HUES6 (cell line): ENCODE data around the gene ASB18.
"Not testable (repeated sequence)": the region's sequence is repeated elsewhere in the genome, so short reads cannot be mapped to it uniquely, and the experiment has no call there.

Source experiments
- H3K27ac ChIP-seq: 2 replicates; pipeline ENCODE4 v1.7.0; 2013; ENCODE audit warnings: low read depth, mild to moderate bottlenecking, low read length, inconsistent platforms
- H3K27me3 ChIP-seq: 2 replicates; pipeline ENCODE4 v1.6.1; 2013; ENCODE audit warnings: low read length; ENCODE audit not compliant: control insufficient read depth, insufficient read depth
- H3K36me3 ChIP-seq: 2 replicates; pipeline ENCODE4 v1.6.1; 2013; ENCODE audit warnings: low read length; ENCODE audit not compliant: control insufficient read depth, insufficient read depth
- H3K4me1 ChIP-seq: 2 replicates; pipeline ENCODE4 v1.6.1; 2013; ENCODE audit warnings: low read length; ENCODE audit not compliant: control insufficient read depth, insufficient read depth
- H3K4me3 ChIP-seq: 2 replicates; pipeline ENCODE4 v1.5.1; 2013; ENCODE audit warnings: low read depth, low read length
- H3K9ac ChIP-seq: one replicate; pipeline ENCODE4 v1.6.1; 2013; ENCODE audit warnings: mild to moderate bottlenecking, low read length
- H3K9me3 ChIP-seq: 2 replicates; pipeline ENCODE4 v1.6.1; 2013; ENCODE audit warnings: low read depth, low read length; ENCODE audit not compliant: control insufficient read depth, insufficient read depth

The ASB18 gene

GRCh38 chr2:236298924-236299475 is 34.8 kb upstream of the ASB18 start:
- no peaks in the 10 kb centered on the region for H3K27me3 ChIP-seq
- no peak overlapping the region for H3K4me3 ChIP-seq
- H3K27ac ChIP-seq, result no peak overlapping the region
- H3K9me3 ChIP-seq, result no peaks in the 10 kb centered on the region
- H3K4me1 ChIP-seq, result no peaks in the 10 kb centered on the region
- no peak overlapping the region for H3K9ac ChIP-seq
- H3K36me3 ChIP-seq, result no peaks in the 10 kb centered on the region

GRCh38 chr2:236295481-236295880 is 31.3 kb upstream of the ASB18 start:
- no peaks in the 10 kb centered on the region for H3K9me3 ChIP-seq
- no peaks in the 10 kb centered on the region for H3K4me1 ChIP-seq
- H3K4me3 ChIP-seq, result no peak overlapping the region
- H3K36me3 ChIP-seq, result no peaks in the 10 kb centered on the region
- H3K27me3 ChIP-seq, result peaks cover 3% of the 10 kb centered on the region; the same call in 1 of the 2 replicates
- no peak overlapping the region for H3K27ac ChIP-seq
- no peak overlapping the region for H3K9ac ChIP-seq

GRCh38 chr2:236294647-236295046 is 30.4 kb upstream of the ASB18 start:
- Histone ChIP-seq H3K4me3 (no peak overlapping the region), H3K9me3 (no peaks in the 10 kb centered on the region), H3K4me1 (no peaks in the 10 kb centered on the region), H3K9ac (no peak overlapping the region), H3K36me3 (no peaks in the 10 kb centered on the region), H3K27ac (no peak overlapping the region), H3K27me3 (peaks cover 3% of the 10 kb centered on the region; the same call in 1 of the 2 replicates)

- Histone ChIP-seq H3K4me3 (no peak overlapping the region), H3K36me3 (no peaks in the 10 kb centered on the region), H3K27ac (no peak overlapping the region), H3K9me3 (no peaks in the 10 kb centered on the region), H3K27me3 (peaks cover 3% of the 10 kb centered on the region; the same call in 1 of the 2 replicates), H3K9ac (no peak overlapping the region), H3K4me1 (no peaks in the 10 kb centered on the region)
Measured at GRCh38 chr2:236293241-236293810, 29.1 kb upstream of the ASB18 start.

- no peak overlapping the region for H3K27ac ChIP-seq
- H3K4me3 ChIP-seq, result no peak overlapping the region
- no peak overlapping the region for H3K9ac ChIP-seq
- peaks cover 3% of the 10 kb centered on the region; the same call in 1 of the 2 replicates for H3K27me3 ChIP-seq
- no peaks in the 10 kb centered on the region; the same call in 1 of the 2 replicates for H3K4me1 ChIP-seq
- no peaks in the 10 kb centered on the region for H3K36me3 ChIP-seq
- no peaks in the 10 kb centered on the region for H3K9me3 ChIP-seq
Measured at GRCh38 chr2:236291911-236292310, 27.7 kb upstream of the ASB18 start.

- no peak overlapping the region for H3K4me3 ChIP-seq
- no peaks in the 10 kb centered on the region for H3K9me3 ChIP-seq
- H3K27me3 ChIP-seq, result peaks cover 3% of the 10 kb centered on the region; the same call in 1 of the 2 replicates
- no peaks in the 10 kb centered on the region; the same call in 1 of the 2 replicates for H3K4me1 ChIP-seq
- H3K27ac ChIP-seq, result no peak overlapping the region
- H3K9ac ChIP-seq, result no peak overlapping the region
- no peaks in the 10 kb centered on the region for H3K36me3 ChIP-seq
Measured at GRCh38 chr2:236291476-236291875, 27.3 kb upstream of the ASB18 start.

- Histone ChIP-seq H3K4me1 (no peaks in the 10 kb centered on the region; the same call in 1 of the 2 replicates), H3K9ac (no peak overlapping the region), H3K4me3 (no peak overlapping the region), H3K9me3 (no peaks in the 10 kb centered on the region), H3K27ac (no peak overlapping the region), H3K36me3 (no peaks in the 10 kb centered on the region), H3K27me3 (peaks cover 3% of the 10 kb centered on the region; the same call in 1 of the 2 replicates)
Measured at GRCh38 chr2:236290742-236291425, 26.7 kb upstream of the ASB18 start.

- H3K4me3 ChIP-seq, result no peak overlapping the region
- H3K36me3 ChIP-seq, result no peaks in the 10 kb centered on the region
- no peak overlapping the region for H3K9ac ChIP-seq
- H3K9me3 ChIP-seq, result no peaks in the 10 kb centered on the region
- H3K27me3 ChIP-seq, result peaks cover 3% of the 10 kb centered on the region; the same call in 1 of the 2 replicates
- no peaks in the 10 kb centered on the region; the same call in 1 of the 2 replicates for H3K4me1 ChIP-seq
- no peak overlapping the region for H3K27ac ChIP-seq
Measured at GRCh38 chr2:236289766-236290462, 25.7 kb upstream of the ASB18 start.

- H3K4me3 ChIP-seq, H3K36me3 ChIP-seq, H3K27ac ChIP-seq, H3K9ac ChIP-seq, H3K4me1 ChIP-seq, H3K27me3 ChIP-seq, H3K9me3 ChIP-seq: not testable (repeated sequence)
Measured at GRCh38 chr2:236288373-236288772, 24.2 kb upstream of the ASB18 start.

- no peaks in the 10 kb centered on the region; the same call in 1 of the 2 replicates for H3K4me1 ChIP-seq
- H3K27me3 ChIP-seq, result peaks cover 3% of the 10 kb centered on the region; the same call in 1 of the 2 replicates
- H3K4me3 ChIP-seq, result no peak overlapping the region
- H3K9me3 ChIP-seq, result peaks cover 7% of the 10 kb centered on the region
- no peak overlapping the region for H3K27ac ChIP-seq
- H3K9ac ChIP-seq, result no peak overlapping the region
- H3K36me3 ChIP-seq, result no peaks in the 10 kb centered on the region
Measured at GRCh38 chr2:236287656-236288055, 23.4 kb upstream of the ASB18 start.
